ENCODE data around the gene BCL6. TPM values are rescaled to one million over a fixed set of nuclear protein-coding genes. Genes with fewer than 3 reads are reported as not detected.
A peak's percentile ranks its signal among the peaks of the same experiment; 100 is the strongest.

The BCL6 gene
- total and polyA plus RNA-seq, 8 donors = 12.6 to 160 (median 16.3) TPM

- Histone ChIP-seq H3K27me3 (no peaks in the 10 kb centered on the region), H3K4me1 (peaks cover 0 to 5% of the 10 kb centered on the region in 2 donors), H3K36me3 (no peaks in the 10 kb centered on the region), H3K4me3 (no peak overlapping the region), H3K27ac (no peak overlapping the region), H3K9me3 (no peaks in the 10 kb centered on the region)
- peak in 2 of 4 donors; percentile 46 to 76 for DNase-seq
- peak; percentile 93 to 95 for TF ChIP-seq CTCF (IDR thresholded peaks at IDR 0.05)
- ATAC-seq = peak; percentile 96
- intact Hi-C loops (cut with DNase I) = no loop called here
These were observed 30.8 kb downstream of the BCL6 start for GRCh38 chr3:187714404-187714979.

DNA sequence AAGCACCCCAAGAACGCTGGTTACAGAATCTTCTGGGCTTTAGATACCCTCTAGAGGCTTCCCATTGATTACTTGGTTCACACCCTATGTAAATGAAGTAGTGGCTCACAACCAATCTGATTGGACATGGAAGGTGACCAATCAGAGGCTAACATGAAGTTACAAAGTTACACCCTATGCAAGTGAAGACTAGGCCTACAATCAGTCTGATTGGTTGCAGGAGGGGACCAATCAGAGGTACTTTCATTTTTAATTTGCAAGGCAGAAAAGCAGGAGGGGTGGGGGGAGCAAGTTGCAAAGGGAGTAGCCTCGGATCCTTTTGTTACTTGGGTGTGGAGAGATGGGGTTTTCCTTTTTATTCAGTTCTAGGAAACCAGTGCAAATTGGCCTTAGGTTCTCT lies 31.8 kb downstream of the BCL6 start:
- H3K4me1 ChIP-seq = peaks cover 0 to 5% of the 10 kb centered on the region in 2 donors
- no peak overlapping the region for H3K4me3 ChIP-seq
- H3K36me3 ChIP-seq = no peaks in the 10 kb centered on the region
- ATAC-seq = peak; percentile 35
- DNase-seq = no peak
- H3K27me3 ChIP-seq = no peaks in the 10 kb centered on the region
- no peaks in the 10 kb centered on the region for H3K9me3 ChIP-seq
- intact Hi-C loops (cut with DNase I) = no loop called here
- no peak overlapping the region for H3K27ac ChIP-seq
- TF ChIP-seq CTCF (IDR thresholded peaks at IDR 0.05) = no peak

- ATAC-seq (no peak), DNase-seq (no peak)
- no peak overlapping the region for H3K4me3 ChIP-seq
- no peak for TF ChIP-seq CTCF (IDR thresholded peaks at IDR 0.05)
- H3K27me3 ChIP-seq = no peaks in the 10 kb centered on the region
- H3K9me3 ChIP-seq = no peaks in the 10 kb centered on the region
- H3K4me1 ChIP-seq = peaks cover 0 to 11% of the 10 kb centered on the region in 2 donors
- intact Hi-C loops (cut with DNase I) = no loop called here
- no peak overlapping the region for H3K27ac ChIP-seq
- H3K36me3 ChIP-seq = no peaks in the 10 kb centered on the region
These were observed 36.1 kb downstream of the BCL6 start for GRCh38 chr3:187709155-187709554.

DNA sequence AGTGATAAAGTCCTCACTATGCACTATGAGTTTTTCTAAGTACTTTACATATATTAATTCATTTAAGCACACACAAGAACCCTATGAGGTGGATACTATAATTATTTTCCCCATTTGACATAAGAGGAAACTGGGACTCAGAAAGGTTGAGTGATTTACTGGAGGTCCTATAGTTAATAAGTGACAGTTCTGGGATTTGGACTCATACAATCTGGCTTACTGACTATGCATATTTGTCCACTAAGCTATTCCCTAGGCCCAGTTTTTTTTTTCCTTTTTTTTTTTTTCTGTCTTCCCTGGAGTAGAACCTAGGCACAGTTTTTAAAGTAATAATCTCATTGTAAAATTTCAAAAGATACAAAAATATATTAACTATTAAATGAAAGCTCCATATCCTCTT lies 36.6 kb downstream of the BCL6 start:
- intact Hi-C loops (cut with DNase I) = no loop called here
- no peak for DNase-seq
- H3K27ac ChIP-seq = no peak overlapping the region
- no peaks in the 10 kb centered on the region for H3K36me3 ChIP-seq
- ATAC-seq = no peak
- H3K27me3 ChIP-seq = no peaks in the 10 kb centered on the region
- peaks cover 0 to 7% of the 10 kb centered on the region in 2 donors for H3K4me1 ChIP-seq
- H3K9me3 ChIP-seq = no peaks in the 10 kb centered on the region
- H3K4me3 ChIP-seq = no peak overlapping the region
- TF ChIP-seq CTCF (IDR thresholded peaks at IDR 0.05) = no peak

- intact Hi-C loops (cut with DNase I) = no loop called here
- Histone ChIP-seq H3K9me3 (no peaks in the 10 kb centered on the region), H3K36me3 (no peaks in the 10 kb centered on the region), H3K4me1 (peaks cover 0 to 6% of the 10 kb centered on the region in 2 donors), H3K27me3 (no peaks in the 10 kb centered on the region), H3K4me3 (no peak overlapping the region), H3K27ac (no peak overlapping the region)
- DNase-seq = peak in 1 of 4 donors; percentile 70
- TF ChIP-seq CTCF (IDR thresholded peaks at IDR 0.05) = no peak
- no peak for ATAC-seq
These were observed 38.3 kb downstream of the BCL6 start for GRCh38 chr3:187706971-187707370.
